Activated B cell treated with CpG ODN at 0.5 μM for 24 hours (primary cell): ENCODE results near the gene MTF1. TPM values are rescaled to one million over a fixed set of nuclear protein-coding genes. Genes with fewer than 3 reads are reported as not detected.
A peak's percentile ranks its signal among the peaks of the same experiment; 100 is the strongest.

Experiments used
- ATAC-seq: fragments of 200-7000 bp; cut with Tn5 transposase; one replicate; pipeline ENCODE4 v1.10.0; 2021; ENCODE audit warnings: low read depth, mild to moderate bottlenecking, moderate library complexity
- CTCF ChIA-PET: fragments of 350-600 bp; sonication (Branson Sonifier 250); formaldehyde crosslinking; loops from one replicate; lab custom pipeline; 2021; ENCODE audit warnings: antibody characterized with exemption; lab: Charles Lee
- POLR2A ChIA-PET: fragments of 350-600 bp; sonication (Branson Sonifier 250); formaldehyde crosslinking; loops from one replicate; lab custom pipeline; 2021; ENCODE audit warnings: antibody characterized with exemption; lab: Charles Lee
- DNase-seq: peaks from one replicate; pipeline ENCODE4 v3.0.0; 2022
- H3K27ac Mint-ChIP-seq: one replicate; pipeline ENCODE4 v1.8.0; 2020; ENCODE audit warnings: mixed read lengths
- H3K27me3 Mint-ChIP-seq: one replicate; pipeline ENCODE4 v1.8.0; 2021; ENCODE audit warnings: mixed read lengths
- H3K36me3 Mint-ChIP-seq: one replicate; pipeline ENCODE4 v1.8.0; 2021; ENCODE audit warnings: low read depth, mixed read lengths
- H3K4me1 Mint-ChIP-seq: one replicate; pipeline ENCODE4 v1.8.0; 2021; ENCODE audit warnings: mixed read lengths
- H3K4me3 Mint-ChIP-seq: one replicate; pipeline ENCODE4 v1.8.0; 2020; ENCODE audit warnings: mild to moderate bottlenecking, mixed read lengths
- H3K9me3 Mint-ChIP-seq: one replicate; pipeline ENCODE4 v1.8.0; 2020; ENCODE audit warnings: mixed read lengths
- intact Hi-C: fragments of 100-400 bp; cut with micrococcal nuclease; formaldehyde crosslinking; loops from one replicate; pipeline ENCODE4 v1.15.1; 2024
- total RNA-seq: library from RNA; stranded (reverse); gene quantifications from 2 replicates; pipeline ENCODE4 v1.2.3, GENCODE V29; 2022
- TF ChIP-seq, protein P1 (sequence below): fragments of 200-600 bp; IDR thresholded peaks from one replicate; pipeline ENCODE4 v1.8.0; 2022; ENCODE audit warnings: antibody characterized with exemption, mild to moderate bottlenecking

The MTF1 gene
- total RNA-seq, 1 donor from 2014 or later, result 36.2 TPM

DNA sequence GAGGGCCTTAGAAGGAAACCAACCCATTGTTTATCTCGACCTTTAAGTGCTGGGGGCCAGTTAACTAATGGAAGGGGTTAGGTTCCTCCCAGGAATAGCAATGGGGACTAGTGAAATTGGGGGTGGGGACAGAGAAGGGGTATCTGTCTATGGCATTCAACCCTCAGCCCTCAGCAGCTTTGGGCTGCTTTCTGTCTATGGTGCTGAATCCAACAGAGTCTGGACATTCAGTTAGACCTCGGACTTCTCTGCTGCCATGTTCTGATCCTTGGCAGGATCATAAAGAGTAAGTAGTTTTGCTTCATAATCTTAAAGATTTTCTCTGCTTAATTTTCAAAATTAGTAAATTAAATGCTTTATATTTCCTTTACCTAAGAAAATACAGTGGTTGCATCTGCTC is 91.9 kb downstream of the MTF1 start:
- Mint-ChIP-seq H3K27ac (no peak overlapping the region), H3K36me3 (no peaks in the 10 kb centered on the region), H3K4me3 (no peak overlapping the region), H3K27me3 (peaks cover 69% of the 10 kb centered on the region), H3K9me3 (no peaks in the 10 kb centered on the region), H3K4me1 (peaks cover 24% of the 10 kb centered on the region)
- ChIA-PET POLR2A (interaction anchor here (0.6 kb wide), 1 partner anchor 79 kb away, joined by 3 read pairs; no protein-coding TSS in a partner anchor), CTCF (no interaction called here)
- DNase-seq (no peak), ATAC-seq (no peak)
- intact Hi-C loops, result no loop called here
- TF ChIP-seq, protein P1, sequence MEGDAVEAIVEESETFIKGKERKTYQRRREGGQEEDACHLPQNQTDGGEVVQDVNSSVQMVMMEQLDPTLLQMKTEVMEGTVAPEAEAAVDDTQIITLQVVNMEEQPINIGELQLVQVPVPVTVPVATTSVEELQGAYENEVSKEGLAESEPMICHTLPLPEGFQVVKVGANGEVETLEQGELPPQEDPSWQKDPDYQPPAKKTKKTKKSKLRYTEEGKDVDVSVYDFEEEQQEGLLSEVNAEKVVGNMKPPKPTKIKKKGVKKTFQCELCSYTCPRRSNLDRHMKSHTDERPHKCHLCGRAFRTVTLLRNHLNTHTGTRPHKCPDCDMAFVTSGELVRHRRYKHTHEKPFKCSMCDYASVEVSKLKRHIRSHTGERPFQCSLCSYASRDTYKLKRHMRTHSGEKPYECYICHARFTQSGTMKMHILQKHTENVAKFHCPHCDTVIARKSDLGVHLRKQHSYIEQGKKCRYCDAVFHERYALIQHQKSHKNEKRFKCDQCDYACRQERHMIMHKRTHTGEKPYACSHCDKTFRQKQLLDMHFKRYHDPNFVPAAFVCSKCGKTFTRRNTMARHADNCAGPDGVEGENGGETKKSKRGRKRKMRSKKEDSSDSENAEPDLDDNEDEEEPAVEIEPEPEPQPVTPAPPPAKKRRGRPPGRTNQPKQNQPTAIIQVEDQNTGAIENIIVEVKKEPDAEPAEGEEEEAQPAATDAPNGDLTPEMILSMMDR, result no peak

DNA sequence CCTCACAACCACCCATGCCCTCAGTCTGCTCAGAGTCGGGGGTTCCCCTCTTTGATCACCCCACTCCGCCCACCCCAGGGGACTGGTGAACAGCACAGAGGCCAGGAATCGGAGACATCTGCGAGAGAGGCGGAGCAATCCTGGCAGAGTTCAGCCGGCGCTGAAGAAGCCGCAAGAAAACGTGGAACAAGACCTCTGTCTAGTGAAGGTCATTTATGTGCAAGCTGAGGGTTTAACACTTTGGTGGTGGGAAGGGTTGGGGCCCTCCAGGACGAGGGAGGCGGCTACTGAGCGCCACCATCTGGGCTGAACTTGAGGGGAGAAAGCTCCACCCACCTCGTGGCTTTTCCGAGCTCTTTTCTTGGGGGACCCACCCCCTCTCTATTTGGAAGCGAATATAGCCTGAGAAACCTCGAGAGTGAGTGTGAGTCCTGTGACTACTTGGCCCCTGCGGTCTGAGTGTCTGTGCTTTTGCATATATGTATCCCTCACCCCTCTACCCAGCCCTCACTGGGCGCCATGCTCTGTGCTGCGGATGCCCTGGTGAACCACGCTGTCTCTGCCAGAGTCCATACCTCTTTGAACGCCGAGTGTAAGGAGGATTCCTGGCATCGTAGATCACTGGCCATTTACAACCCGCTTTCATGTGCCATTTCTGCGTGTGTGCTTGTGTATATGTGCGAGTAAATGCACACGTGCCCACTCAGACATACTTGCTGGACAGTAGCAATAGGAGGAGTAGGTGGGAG is 93.3 kb downstream of the MTF1 start:
- Mint-ChIP-seq H3K27me3 (peaks cover 80% of the 10 kb centered on the region), H3K9me3 (no peaks in the 10 kb centered on the region), H3K36me3 (no peaks in the 10 kb centered on the region), H3K4me3 (peak overlapping the region; percentile 50), H3K4me1 (peaks cover 24% of the 10 kb centered on the region), H3K27ac (no peak overlapping the region)
- intact Hi-C loops, result loop anchor here (2.0 kb wide), 1 partner anchor 29 kb away; no protein-coding TSS in a partner anchor
- TF ChIP-seq, protein P1, result no peak
- ATAC-seq (peak; percentile 57), DNase-seq (no peak)
- POLR2A ChIA-PET, result no interaction called here
- CTCF ChIA-PET, result no interaction called here

DNA sequence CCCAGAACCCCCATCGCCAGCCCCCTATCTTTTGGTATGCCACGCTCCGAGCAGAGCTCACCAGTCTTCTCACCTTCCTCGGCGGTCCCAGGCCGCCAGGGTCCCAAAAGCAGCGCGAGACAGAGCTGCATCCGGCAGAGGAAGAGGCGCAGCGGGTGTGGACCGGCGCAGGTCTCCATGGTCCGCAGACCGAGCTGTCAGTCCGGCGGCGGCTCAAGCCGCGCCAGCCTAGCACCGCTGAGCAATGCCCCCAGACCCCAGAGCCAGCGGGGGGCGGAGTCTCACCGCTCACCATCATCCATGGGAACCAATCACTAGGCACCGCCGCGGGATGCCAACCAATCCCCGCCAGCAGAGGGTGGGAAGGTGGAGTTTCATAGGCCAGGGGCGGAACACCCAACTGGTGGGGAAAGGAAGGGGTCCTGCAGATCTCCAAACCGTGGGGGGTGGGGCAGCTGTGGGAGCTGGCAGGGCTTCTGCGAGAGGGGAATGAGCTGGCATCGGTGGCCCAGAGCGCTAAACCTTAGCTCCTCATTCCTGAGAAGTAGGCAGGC is 94.4 kb downstream of the MTF1 start, which contains the start of gene EPHA10:
Gene EPHA10 (minus strand): TSS at position 233 of the 554 bp plus-strand sequence. CDS start 54 bp downstream, at position 179.
- Mint-ChIP-seq H3K27ac (no peak within 1 kb of the TSS), H3K27me3 (peaks cover 76% of the 10 kb centered on the region), H3K4me1 (peaks cover 24% of the 10 kb centered on the region), H3K36me3 (no peaks in the 10 kb centered on the region), H3K4me3 (peak within 1 kb of the TSS; percentile 50), H3K9me3 (no peaks in the 10 kb centered on the region)
- intact Hi-C loops, result loop anchor here (2.0 kb wide), 1 partner anchor 30 kb away; no protein-coding TSS in a partner anchor
- TF ChIP-seq, protein P1, result no peak
- ChIA-PET POLR2A (no interaction called here), CTCF (no interaction called here)
- ATAC-seq (no peak), DNase-seq (no peak)

DNA sequence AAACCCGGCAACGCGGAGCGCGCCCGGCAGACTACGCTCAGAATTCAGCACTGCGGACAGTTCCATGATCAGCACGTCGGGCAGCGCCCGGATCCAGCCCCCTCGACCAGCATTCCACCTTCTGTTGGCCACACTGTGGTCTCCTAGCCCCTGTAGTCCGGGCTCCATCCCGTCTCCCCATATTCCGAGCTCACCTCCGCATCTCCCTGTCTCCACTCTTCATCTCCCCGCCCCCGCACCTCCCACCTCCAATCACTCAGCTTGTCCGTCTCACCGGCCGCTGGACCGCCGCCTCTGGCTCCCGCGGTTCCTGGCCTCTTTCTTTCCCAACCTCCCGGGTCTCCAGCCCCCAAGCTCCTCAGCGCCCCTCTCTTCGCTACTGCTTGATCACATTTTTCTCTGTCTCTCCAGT is 95.0 kb downstream of the MTF1 start:
- ChIA-PET POLR2A (no interaction called here), CTCF (no interaction called here)
- DNase-seq (no peak), ATAC-seq (no peak)
- Mint-ChIP-seq H3K27me3 (peaks cover 72% of the 10 kb centered on the region), H3K27ac (no peak overlapping the region), H3K4me1 (peaks cover 24% of the 10 kb centered on the region), H3K4me3 (no peak overlapping the region), H3K9me3 (no peaks in the 10 kb centered on the region), H3K36me3 (no peaks in the 10 kb centered on the region)
- intact Hi-C loops, result loop anchor here (2.0 kb wide), 1 partner anchor 30 kb away; no protein-coding TSS in a partner anchor
- TF ChIP-seq, protein P1, result no peak

DNA sequence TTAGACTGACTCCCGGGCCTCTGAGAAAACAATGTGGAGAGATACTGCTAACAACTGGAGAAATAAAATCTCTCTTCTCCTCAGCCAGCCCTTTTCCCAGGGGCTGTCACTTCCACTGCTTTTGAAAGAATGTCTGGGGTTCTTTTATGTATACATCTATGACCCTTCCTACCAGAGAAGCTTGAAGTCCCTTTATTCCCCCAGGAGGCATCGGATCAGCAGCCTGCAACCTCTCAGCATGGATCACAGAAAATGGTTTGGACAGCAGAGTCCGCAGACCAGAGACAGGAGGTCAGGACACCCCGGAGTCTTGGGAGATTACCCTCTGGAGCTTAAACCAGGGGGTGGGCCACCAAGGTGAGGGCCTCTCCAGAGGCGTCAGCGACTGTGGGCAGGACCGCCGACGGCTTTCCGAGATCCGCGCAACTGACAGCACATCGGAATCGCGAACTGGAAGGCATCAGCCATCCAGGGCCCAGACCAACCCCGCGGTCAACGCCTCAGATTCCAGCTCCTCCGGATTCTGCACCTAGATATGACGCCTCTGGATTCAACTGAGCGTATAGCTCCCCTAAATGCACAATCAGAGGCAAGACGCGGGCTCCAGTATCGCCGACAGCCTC is 95.5 kb downstream of the MTF1 start:
- ATAC-seq, result no peak
- Mint-ChIP-seq H3K27ac (no peak overlapping the region), H3K9me3 (no peaks in the 10 kb centered on the region), H3K4me3 (no peak overlapping the region), H3K4me1 (peaks cover 24% of the 10 kb centered on the region), H3K36me3 (no peaks in the 10 kb centered on the region), H3K27me3 (peaks cover 67% of the 10 kb centered on the region)
- intact Hi-C loops, result loop anchor here (2.0 kb wide), 1 partner anchor 31 kb away; no protein-coding TSS in a partner anchor
- TF ChIP-seq, protein P1, result no peak
- CTCF ChIA-PET, result no interaction called here
- DNase-seq, result no peak
- POLR2A ChIA-PET, result no interaction called here
